Measurements from ENCODE around the gene LACTBL1. TPM values are rescaled to one million over a fixed set of nuclear protein-coding genes. Genes with fewer than 3 reads are reported as not detected.

Gene LACTBL1
- total RNA-seq, 1 donor from 2014 or later, result not detected

DNA sequence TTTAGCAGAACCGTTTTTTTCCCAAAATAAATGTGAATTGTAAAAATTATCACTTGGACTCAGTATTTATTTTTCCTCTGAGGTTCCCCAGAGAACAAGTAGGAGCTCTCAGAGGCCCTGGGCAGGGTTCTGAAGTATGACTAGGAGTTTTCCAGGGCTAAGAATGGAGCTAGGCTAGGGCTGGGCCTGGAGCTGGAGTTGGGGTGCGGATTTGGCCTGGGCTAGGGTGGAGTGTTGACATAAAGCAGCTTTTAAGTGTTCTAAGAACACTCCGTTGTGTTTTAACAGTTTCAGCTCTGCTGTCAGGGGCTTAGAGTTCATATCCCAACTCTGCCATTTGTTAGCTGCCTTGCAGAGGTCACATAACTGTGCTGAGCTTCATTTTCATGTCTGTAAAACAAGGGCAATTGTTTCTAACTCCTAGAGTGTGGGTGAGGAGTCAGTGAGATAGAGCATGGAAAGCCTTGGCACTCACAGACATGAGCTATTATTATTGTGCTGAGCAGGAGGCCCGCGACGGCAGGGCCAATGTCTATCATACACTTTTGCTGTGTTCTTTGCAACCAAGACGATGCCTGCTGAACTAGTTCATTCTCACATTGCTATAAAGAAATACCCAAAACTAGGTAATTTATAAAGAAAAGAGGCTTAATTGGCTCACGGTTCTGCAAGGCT lies 51.1 kb downstream of the LACTBL1 start:
- Histone ChIP-seq H3K27me3 (ENCODE audit: control insufficient read depth, insufficient read depth, low read length) (peaks cover 3% of the 10 kb centered on the region), H3K36me3 (ENCODE audit: control insufficient read depth, insufficient read depth, low read length) (no peaks in the 10 kb centered on the region), H3K4me3 (ENCODE audit: low read depth, low read length) (no peak overlapping the region)
- TF ChIP-seq, protein P1, sequence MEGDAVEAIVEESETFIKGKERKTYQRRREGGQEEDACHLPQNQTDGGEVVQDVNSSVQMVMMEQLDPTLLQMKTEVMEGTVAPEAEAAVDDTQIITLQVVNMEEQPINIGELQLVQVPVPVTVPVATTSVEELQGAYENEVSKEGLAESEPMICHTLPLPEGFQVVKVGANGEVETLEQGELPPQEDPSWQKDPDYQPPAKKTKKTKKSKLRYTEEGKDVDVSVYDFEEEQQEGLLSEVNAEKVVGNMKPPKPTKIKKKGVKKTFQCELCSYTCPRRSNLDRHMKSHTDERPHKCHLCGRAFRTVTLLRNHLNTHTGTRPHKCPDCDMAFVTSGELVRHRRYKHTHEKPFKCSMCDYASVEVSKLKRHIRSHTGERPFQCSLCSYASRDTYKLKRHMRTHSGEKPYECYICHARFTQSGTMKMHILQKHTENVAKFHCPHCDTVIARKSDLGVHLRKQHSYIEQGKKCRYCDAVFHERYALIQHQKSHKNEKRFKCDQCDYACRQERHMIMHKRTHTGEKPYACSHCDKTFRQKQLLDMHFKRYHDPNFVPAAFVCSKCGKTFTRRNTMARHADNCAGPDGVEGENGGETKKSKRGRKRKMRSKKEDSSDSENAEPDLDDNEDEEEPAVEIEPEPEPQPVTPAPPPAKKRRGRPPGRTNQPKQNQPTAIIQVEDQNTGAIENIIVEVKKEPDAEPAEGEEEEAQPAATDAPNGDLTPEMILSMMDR (IDR thresholded peaks at IDR 0.05; ENCODE audit: insufficient read depth, low read length, poor library complexity, severe bottlenecking), result no peak
- DNase-seq (ENCODE audit: low read depth), result no peak

DNA sequence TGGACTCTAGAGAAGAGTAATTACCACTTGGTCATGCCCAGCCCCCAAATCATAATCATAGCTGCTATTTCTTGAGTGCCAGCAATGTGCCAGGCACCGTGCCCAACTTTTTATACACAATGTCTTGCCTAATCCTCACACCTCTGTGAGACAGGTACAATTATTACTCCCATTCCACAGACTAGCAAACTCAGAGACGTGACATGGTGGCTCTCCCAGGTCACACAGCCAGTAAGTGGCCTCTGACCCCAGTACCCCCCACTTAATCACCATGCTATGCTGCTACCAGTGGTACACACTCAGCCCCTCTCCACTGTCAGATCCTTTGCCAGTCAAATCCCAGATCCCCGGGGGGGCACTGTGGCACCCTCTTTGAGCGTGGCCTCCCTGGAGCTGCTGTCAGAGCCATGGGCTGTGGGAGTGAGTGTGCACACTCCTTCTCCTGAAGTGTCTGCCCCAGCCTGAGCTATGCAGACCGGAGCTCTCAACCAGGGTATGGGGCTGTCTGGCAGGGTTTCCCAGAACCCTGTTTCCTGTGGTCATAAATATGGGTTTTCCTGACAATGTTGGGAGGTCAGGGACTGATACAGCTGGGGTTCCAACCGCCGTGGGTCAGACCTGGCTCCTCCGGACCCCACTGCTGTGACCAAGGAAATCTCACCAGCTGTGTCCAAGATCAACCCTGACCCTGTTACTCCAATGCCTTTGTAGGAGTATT lies 51.8 kb downstream of the LACTBL1 start:
- TF ChIP-seq, protein P1 (IDR thresholded peaks at IDR 0.05; ENCODE audit: insufficient read depth, low read length, poor library complexity, severe bottlenecking), result no peak
- Histone ChIP-seq H3K4me3 (ENCODE audit: low read depth, low read length) (no peak overlapping the region), H3K27me3 (ENCODE audit: control insufficient read depth, insufficient read depth, low read length) (no peaks in the 10 kb centered on the region), H3K36me3 (ENCODE audit: control insufficient read depth, insufficient read depth, low read length) (no peaks in the 10 kb centered on the region)
- DNase-seq (ENCODE audit: low read depth), result no peak

DNA sequence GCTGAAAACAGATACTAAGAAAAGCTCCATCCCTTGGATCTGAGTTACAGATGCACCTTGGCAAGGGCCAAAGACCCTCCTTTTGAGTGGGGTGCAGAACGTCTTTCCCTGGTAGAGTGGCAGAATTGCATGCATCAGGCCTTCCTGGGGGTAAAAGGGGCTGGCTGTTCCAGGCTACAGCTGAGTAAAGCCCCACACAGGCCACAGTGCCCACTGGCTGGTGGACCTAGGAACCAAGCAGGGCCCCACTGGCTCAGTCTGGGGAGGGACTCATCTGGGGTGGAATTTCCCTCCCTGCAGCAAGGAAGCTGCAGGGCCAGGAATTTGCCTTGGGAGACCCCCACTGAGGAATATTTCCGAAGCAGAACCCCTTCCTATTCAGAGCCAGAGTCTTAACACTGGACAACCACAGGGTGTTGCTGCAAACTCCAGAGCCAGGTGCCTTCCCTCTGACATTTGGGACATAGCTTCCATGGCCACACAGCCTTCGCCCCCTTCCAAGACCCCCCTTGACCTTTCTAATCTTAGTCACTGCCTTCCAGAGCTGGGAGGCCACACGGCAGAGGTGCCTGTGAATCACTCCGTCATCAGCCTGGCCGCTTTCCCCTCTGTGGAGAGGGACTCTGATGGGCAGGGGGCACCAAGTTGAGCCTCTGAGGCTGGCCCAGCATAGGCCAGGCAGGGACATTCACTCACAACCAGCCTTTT lies 52.5 kb downstream of the LACTBL1 start:
- Histone ChIP-seq H3K4me3 (ENCODE audit: low read depth, low read length) (no peak overlapping the region), H3K27me3 (ENCODE audit: control insufficient read depth, insufficient read depth, low read length) (no peaks in the 10 kb centered on the region), H3K36me3 (ENCODE audit: control insufficient read depth, insufficient read depth, low read length) (no peaks in the 10 kb centered on the region)
- no peak for DNase-seq (ENCODE audit: low read depth)
- TF ChIP-seq, protein P1 (IDR thresholded peaks at IDR 0.05; ENCODE audit: insufficient read depth, low read length, poor library complexity, severe bottlenecking), result no peak

DNA sequence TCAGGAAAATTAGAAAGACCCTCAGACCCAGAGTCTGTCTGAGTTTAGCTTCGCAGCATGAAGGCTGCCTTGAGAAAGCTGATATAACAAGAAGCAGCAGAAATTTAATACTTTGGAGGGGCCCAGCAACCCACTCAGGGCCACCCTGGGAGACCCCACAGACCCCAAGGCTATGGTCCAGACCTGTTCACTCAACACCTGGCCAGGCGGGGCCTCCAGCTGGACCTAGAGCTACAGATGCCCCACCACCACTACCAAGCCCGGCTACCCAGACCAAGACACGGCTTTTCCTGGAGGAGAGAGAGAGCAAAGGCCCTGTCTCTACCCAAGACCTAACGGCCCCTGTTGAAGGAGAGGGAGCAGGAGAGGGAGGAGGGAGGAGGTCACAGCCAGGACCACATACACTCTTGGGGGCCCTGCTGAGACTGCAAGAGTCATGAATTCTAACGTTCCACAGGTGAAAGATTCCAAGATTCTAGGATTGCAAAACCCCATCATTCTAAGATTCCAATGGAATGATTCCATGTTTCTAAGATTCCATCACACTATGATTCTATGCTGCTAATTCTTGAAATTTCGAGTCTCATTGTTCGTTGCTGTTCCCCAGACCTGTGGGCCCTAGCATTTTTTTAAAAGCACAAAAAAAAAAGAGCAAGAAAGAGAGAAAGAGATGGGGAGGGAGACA lies 53.2 kb downstream of the LACTBL1 start:
- no peak for DNase-seq (ENCODE audit: low read depth)
- Histone ChIP-seq H3K36me3 (ENCODE audit: control insufficient read depth, insufficient read depth, low read length) (no peaks in the 10 kb centered on the region), H3K4me3 (ENCODE audit: low read depth, low read length) (no peak overlapping the region), H3K27me3 (ENCODE audit: control insufficient read depth, insufficient read depth, low read length) (no peaks in the 10 kb centered on the region)
- TF ChIP-seq, protein P1 (IDR thresholded peaks at IDR 0.05; ENCODE audit: insufficient read depth, low read length, poor library complexity, severe bottlenecking), result no peak

DNA sequence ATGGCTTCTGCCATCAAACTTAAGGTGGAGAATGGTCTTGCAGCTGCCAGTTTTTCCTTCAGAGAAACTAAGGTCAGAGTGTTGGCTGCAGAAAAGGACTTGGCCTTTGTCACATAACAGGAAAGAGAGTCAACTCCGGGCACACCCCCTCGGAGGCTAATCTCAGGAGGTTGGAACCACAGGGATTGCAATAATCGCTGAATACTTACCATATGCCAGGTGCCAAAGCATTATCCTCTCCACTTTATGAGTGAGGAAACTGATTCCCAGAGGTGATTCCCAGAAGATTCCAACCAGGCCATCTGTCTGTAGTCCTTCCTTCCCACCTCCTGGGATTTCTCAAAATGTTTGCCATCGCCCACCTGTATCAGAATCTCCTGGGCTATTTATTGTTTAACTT lies 54.0 kb downstream of the LACTBL1 start:
- Histone ChIP-seq H3K4me3 (ENCODE audit: low read depth, low read length) (no peak overlapping the region), H3K27me3 (ENCODE audit: control insufficient read depth, insufficient read depth, low read length) (no peaks in the 10 kb centered on the region), H3K36me3 (ENCODE audit: control insufficient read depth, insufficient read depth, low read length) (no peaks in the 10 kb centered on the region)
- DNase-seq (ENCODE audit: low read depth), result no peak
- TF ChIP-seq, protein P1 (IDR thresholded peaks at IDR 0.05; ENCODE audit: insufficient read depth, low read length, poor library complexity, severe bottlenecking), result no peak

All from kidney epithelial cell (primary cell).